PFSK-1 (cell line): ENCODE measurements around the gene STKLD1.
A peak's percentile ranks its signal among the peaks of the same experiment; 100 is the strongest.

Experiments
- FOXP2 ChIP-seq: optimal IDR thresholded peaks from 2 replicates; pipeline ENCODE3; 2011; ENCODE audit warnings: borderline replicate concordance, control low read depth, inconsistent platforms; ENCODE audit not compliant: insufficient read depth; ENCODE audit errors: extremely low read length, extremely low read depth
- POLR2AphosphoS5 ChIP-seq: IDR thresholded peaks from 2 replicates; pipeline ENCODE4 v1.6.1; 2012; ENCODE audit warnings: low read depth, mild to moderate bottlenecking, control low read depth, low read length, moderate library complexity
- REST ChIP-seq, 2 experiments: IDR thresholded peaks; 2 replicates each; pipeline versions ENCODE4 v1.6.1 to v1.8.0; 2011 to 2012; ENCODE audit warnings: low read depth in 2 of 2, low read length in 2 of 2, control low read depth in 1 of 2, inconsistent platforms in 1 of 2, mild to moderate bottlenecking in 1 of 2, moderate library complexity in 1 of 2; ENCODE audit not compliant: insufficient read depth in 1 of 2
- SIN3A ChIP-seq: IDR thresholded peaks from 2 replicates; pipeline ENCODE4 v1.6.1; 2012; ENCODE audit warnings: mild to moderate bottlenecking, low read length, moderate library complexity, borderline replicate concordance; ENCODE audit not compliant: insufficient read depth
- TAF1 ChIP-seq: IDR thresholded peaks from 2 replicates; pipeline ENCODE4 v1.6.1; 2012; ENCODE audit warnings: low read length, control low read depth, borderline replicate concordance; ENCODE audit not compliant: insufficient read depth

- TF ChIP-seq SIN3A, result peak; percentile 78; the same call in 1 of the 2 replicates
- TF ChIP-seq REST (IDR thresholded peaks at IDR 0.05; ENCODE audit: insufficient read depth in 1 of 2, low read depth in 2 of 2, low read length in 2 of 2), result peak; percentile 1 to 56; a peak in 1 of 4 replicates
- peak; percentile 88; the same call in 1 of the 2 replicates for TF ChIP-seq TAF1
- TF ChIP-seq POLR2AphosphoS5, result peak; percentile 51
- TF ChIP-seq FOXP2, result peak; percentile 87
These were observed 41.6 kb downstream of the STKLD1 start, which contains the start of gene REXO4 for GRCh38 chr9:133417541-133418461.
